HepG2 (cell line): ENCODE results near the gene ARFGAP3. TPM values are rescaled to one million over a fixed set of nuclear protein-coding genes. Genes with fewer than 3 reads are reported as not detected.

Experiments
- ATAC-seq: fragments of 200-7000 bp; cut with Tn5 transposase; 3 replicates; pipeline ENCODE4 v1.9.1; 2020; ENCODE audit warnings: mild to moderate bottlenecking, moderate library complexity
- BruUV-seq: library from RNA; stranded (reverse); fragments of 400-500 nt; replicated peaks from 2 replicates; lab custom pipeline; 2021; lab: Mats Ljungman, UMichigan
- CTCF ChIA-PET: fragments of 300-600 bp; formaldehyde crosslinking; extraction: SDS; loops from one replicate; lab custom pipeline; 2021; ENCODE audit warnings: low total read pairs, inconsistent platforms, low intra/inter-chr PET ratio; lab: Yijun Ruan, JAX
- POLR2A ChIA-PET: fragments of 350-600 bp; sonication (Branson Sonifier 250); formaldehyde crosslinking; loops from one replicate; lab custom pipeline; 2020; ENCODE audit warnings: antibody characterized with exemption, inconsistent platforms; lab: Yijun Ruan, JAX
- DNase-seq: peaks from one replicate; pipeline ENCODE4 v3.0.0-alpha.2; 2015; ENCODE audit warnings: low spot score
- FAIRE-seq: peaks from 3 replicates; lab custom pipeline; 2011; peaks lifted over from hg19 to GRCh38; lab: Jason Lieb, UNC
- H2AFZ ChIP-seq: one replicate; pipeline ENCODE4 v1.6.1; 2011; ENCODE audit warnings: low read length, inconsistent platforms
- H3K27ac ChIP-seq: fragments of 300-600 bp; 3 replicates; pipeline ENCODE4 v1.8.0; 2011; ENCODE audit warnings: mixed run types, mild to moderate bottlenecking, mixed read lengths, low read length, inconsistent platforms; ENCODE audit not compliant: insufficient read depth; ENCODE audit errors: extremely low read length
- H3K27me3 ChIP-seq, 2 experiments: fragments of 200-600 bp in 1 of 2; 2 replicates in 1 of 2; 3 replicates in 1 of 2; pipeline versions ENCODE4 v1.6.0 to v1.8.0; 2011; ENCODE audit warnings: low read length in 2 of 2, mild to moderate bottlenecking in 2 of 2, moderate library complexity in 2 of 2, inconsistent platforms in 1 of 2; ENCODE audit not compliant: insufficient read depth in 2 of 2, control insufficient read depth in 1 of 2
- H3K36me3 ChIP-seq, 2 experiments: fragments of 200-600 bp in 1 of 2; replicated peaks in 1 of 2; 2 replicates in 1 of 2; 3 replicates in 1 of 2; pipeline versions ENCODE4 v1.5.1 to v1.8.0; 2011; ENCODE audit warnings: low read length in 2 of 2, inconsistent platforms in 1 of 2; ENCODE audit not compliant: insufficient read depth in 2 of 2, control insufficient read depth in 1 of 2
- H3K4me1 ChIP-seq: 2 replicates; pipeline ENCODE4 v1.5.1; 2012; ENCODE audit warnings: low read length, inconsistent platforms; ENCODE audit not compliant: insufficient read depth
- H3K4me2 ChIP-seq: 2 replicates; pipeline ENCODE4 v1.6.0; 2011; ENCODE audit warnings: low read depth, low read length, inconsistent platforms
- H3K4me3 ChIP-seq, 3 experiments: fragments of 200-600 bp in 1 of 3; sonication (generic), shearing (Covaris generic) in 1 of 3; replicated peaks in 1 of 3; 2 replicates each; pipeline ENCODE4 v1.5.1; 2011 to 2016; ENCODE audit warnings: low read length in 3 of 3, inconsistent platforms in 2 of 3, low read depth in 2 of 3, mild to moderate bottlenecking in 2 of 3, control low read depth in 1 of 3, mixed read lengths in 1 of 3; ENCODE audit not compliant: insufficient read depth in 1 of 3
- H3K79me2 ChIP-seq: one replicate; pipeline ENCODE4 v1.6.1; 2011; ENCODE audit warnings: low read length, inconsistent platforms; ENCODE audit not compliant: insufficient read depth
- H3K9ac ChIP-seq: 2 replicates; pipeline ENCODE4 v1.6.0; 2011; ENCODE audit warnings: mild to moderate bottlenecking, low read depth, low read length, inconsistent platforms; ENCODE audit not compliant: insufficient read depth
- H3K9me3 ChIP-seq: 2 replicates; pipeline ENCODE4 v1.5.1; 2012; ENCODE audit warnings: mild to moderate bottlenecking, low read length
- H4K20me1 ChIP-seq: 2 replicates; pipeline ENCODE4 v1.6.0; 2011; ENCODE audit warnings: inconsistent platforms, mild to moderate bottlenecking, low read length, moderate library complexity; ENCODE audit not compliant: insufficient read depth
- ADNP ChIP-seq: sonication (generic); formaldehyde crosslinking; IDR thresholded peaks from 2 replicates; pipeline ENCODE4 v1.4.0; 2020; ENCODE audit warnings: missing genetic modification reagents
- AFF4 ChIP-seq: sonication (generic); formaldehyde crosslinking; IDR thresholded peaks from 2 replicates; pipeline ENCODE4 v1.4.0; 2020; ENCODE audit warnings: missing genetic modification reagents
- EZH2 ChIP-seq: conservative IDR thresholded peaks from 2 replicates; pipeline ENCODE4 v1.6.1; 2012; ENCODE audit warnings: mild to moderate bottlenecking, low read depth, low read length, moderate library complexity
- JDP2 ChIP-seq: sonication (generic); formaldehyde crosslinking; IDR thresholded peaks from 2 replicates; pipeline ENCODE4 v1.8.1; 2022; ENCODE audit warnings: missing genetic modification reagents, borderline replicate concordance
- KMT2A ChIP-seq: sonication (generic); formaldehyde crosslinking; IDR thresholded peaks from 2 replicates; pipeline ENCODE4 v1.4.0; 2020; ENCODE audit warnings: missing genetic modification reagents
- SRSF4 ChIP-seq: fragments of 200-400 bp; formaldehyde crosslinking; IDR thresholded peaks from one replicate; pipeline ENCODE4 v1.6.1; 2018; ENCODE audit warnings: mild to moderate bottlenecking, low read depth, low read length, moderate library complexity; ENCODE audit not compliant: poor library complexity, severe bottlenecking
- SYNCRIP ChIP-seq: fragments of 200-400 bp; formaldehyde crosslinking; IDR thresholded peaks from 2 replicates; pipeline ENCODE4 v1.6.1; 2018; ENCODE audit warnings: mild to moderate bottlenecking, low read depth, low read length; ENCODE audit not compliant: insufficient read depth
- TERF1 ChIP-seq: sonication (generic); formaldehyde crosslinking; IDR thresholded peaks from 2 replicates; pipeline ENCODE4 v1.8.0; 2022; ENCODE audit warnings: mild to moderate bottlenecking, missing genetic modification reagents, moderate library complexity
- ZC3H13 ChIP-seq: sonication (generic); formaldehyde crosslinking; IDR thresholded peaks from 2 replicates; pipeline ENCODE4 v1.8.1; 2023; ENCODE audit warnings: mild to moderate bottlenecking, missing genetic modification reagents, moderate library complexity
- ZNF121 ChIP-seq: sonication (generic); formaldehyde crosslinking; IDR thresholded peaks from 2 replicates; pipeline ENCODE4 v1.5.0; 2020; ENCODE audit warnings: mild to moderate bottlenecking, missing genetic modification reagents
- ZNF75D ChIP-seq: sonication (generic); formaldehyde crosslinking; IDR thresholded peaks from 2 replicates; pipeline ENCODE4 v1.8.1; 2023; ENCODE audit warnings: missing genetic modification reagents, mild to moderate bottlenecking, borderline replicate concordance
- ZSCAN30 ChIP-seq: sonication (generic); formaldehyde crosslinking; IDR thresholded peaks from 2 replicates; pipeline ENCODE4 v1.5.0; 2020; ENCODE audit warnings: mild to moderate bottlenecking, missing genetic modification reagents
- WGBS: methylation state at CpG from one replicate; pipeline ENCODE4 v1.1.6; 2017; ENCODE audit warnings: low lambda C conversion rate; 5-methylcytosine and 5-hydroxymethylcytosine counted together
- in situ Hi-C: cut with HindIII; loops from 2 replicates; pipeline ENCODE4 v1.10.0; 2017; ENCODE audit warnings: low pct_unique_long_range_greater_than_20kb; ENCODE audit not compliant: extremely low pct_ligation_motif_present
- intact Hi-C: fragments of 100-400 bp; cut with micrococcal nuclease; formaldehyde crosslinking; loops from one replicate; pipeline ENCODE4 v1.10.0; 2022; ENCODE audit not compliant: unreplicated experiment
- polyA plus RNA-seq, 8 experiments: library from polyadenylated mRNA; depleted of rRNA in 3 of 8; stranded (reverse) in 7 of 8; unstranded in 1 of 8; fragments of >200 nt; fragmentation: Illumina TruSeq in 4 of 8; extraction: Trizol in 4 of 8; gene quantifications; 2 replicates each; pipeline versions ENCODE4 v1.2.1 to v1.2.3, GENCODE V29; 2011 to 2016; ENCODE audit warnings: low read depth in 4 of 8, missing spikeins in 1 of 8, mixed read lengths in 1 of 8; ENCODE audit not compliant: insufficient read depth in 1 of 8
- total RNA-seq, 5 experiments: library from RNA; depleted of rRNA; stranded (reverse); fragments of >200 nt; fragmentation: Illumina TruSeq; extraction: Trizol; gene quantifications; 2 replicates each; pipeline ENCODE4 v1.2.3, GENCODE V29; 2016; ENCODE audit warnings: low read depth in 1 of 5

The ARFGAP3 gene
- total and polyA plus RNA-seq, 2 of the 13 experiments (the other 11 are each of a cell fraction or from before 2014, with no cell fraction given) = 41.7 to 61.6 TPM

- WGBS = 95% methylated on average over 3 of the region's 3 CpGs
- no TSS peak for BruUV-seq
- no peaks in the 10 kb centered on the region for H3K9me3 ChIP-seq
- DNase-seq (no peak), FAIRE-seq (no peak), ATAC-seq (no peak)
- intact Hi-C loops = no loop called here
- no peak overlapping the region for H3K4me3 ChIP-seq
- no peak overlapping the region for H3K4me2 ChIP-seq
- TF ChIP-seq ZNF75D (CRISPR knock-in tag) = no peak
- TF ChIP-seq SYNCRIP = no peak
- TF ChIP-seq ZC3H13 (CRISPR knock-in tag) = no peak
- TF ChIP-seq JDP2 = no peak
- no peak for TF ChIP-seq KMT2A (CRISPR knock-in tag)
- TF ChIP-seq AFF4 = no peak
- TF ChIP-seq ADNP (CRISPR knock-in tag) = no peak
- no peak for TF ChIP-seq SRSF4
- TF ChIP-seq ZNF121 (CRISPR knock-in tag) = no peak
- TF ChIP-seq EZH2 = no peak
- no peak for TF ChIP-seq ZSCAN30 (CRISPR knock-in tag)
- TF ChIP-seq TERF1 (CRISPR knock-in tag) = no peak
- H3K27ac ChIP-seq = no peak overlapping the region
- H3K36me3 ChIP-seq = peaks cover 4 to 37% of the 10 kb centered on the region in 2 experiments
- in situ Hi-C loops = no loop called here
- H2AFZ ChIP-seq = no peak overlapping the region
- no peaks in the 10 kb centered on the region for H4K20me1 ChIP-seq
- ChIA-PET CTCF (no interaction called here), POLR2A (interaction anchor here (1.2 kb wide), 1 partner anchor 276 kb away, joined by 3 read pairs; no protein-coding TSS in a partner anchor)
- peaks cover 13% of the 10 kb centered on the region for H3K4me1 ChIP-seq
- H3K9ac ChIP-seq = no peak overlapping the region
- H3K27me3 ChIP-seq = no peaks in the 10 kb centered on the region
- no peaks in the 10 kb centered on the region for H3K79me2 ChIP-seq
These were observed 39.5 kb downstream of the ARFGAP3 start for GRCh38 chr22:42817556-42817955.
